Raji (cell line): Measurements from ENCODE around the gene SIPA1.

Experiments
- POLR2A ChIP-seq: IDR thresholded peaks from 2 replicates; pipeline ENCODE4 v1.6.1; 2011; ENCODE audit warnings: low read depth, low read length, control low read depth; ENCODE audit not compliant: insufficient read depth

The SIPA1 gene

GRCh38 chr11:65627202-65627601 is 10.7 kb upstream of the SIPA1 start:
- TF ChIP-seq POLR2A, result no peak

GRCh38 chr11:65629579-65629978 is 8.3 kb upstream of the SIPA1 start:
- no peak for TF ChIP-seq POLR2A

GRCh38 chr11:65630215-65630614 is 7.7 kb upstream of the SIPA1 start:
- TF ChIP-seq POLR2A, result no peak

- TF ChIP-seq POLR2A, result no peak
These were observed 4.4 kb upstream of the SIPA1 start for GRCh38 chr11:65633390-65634108.

GRCh38 chr11:65634109-65634436 is 3.8 kb upstream of the SIPA1 start:
- TF ChIP-seq POLR2A, result no peak

GRCh38 chr11:65634440-65634839 is 3.5 kb upstream of the SIPA1 start:
- TF ChIP-seq POLR2A, result no peak

- no peak for TF ChIP-seq POLR2A
These were observed 2.8 kb upstream of the SIPA1 start for GRCh38 chr11:65634905-65635731.

GRCh38 chr11:65636108-65637031 is 1.5 kb upstream of the SIPA1 start:
- TF ChIP-seq POLR2A, result no peak

GRCh38 chr11:65637032-65637557 is 806 bp upstream of the SIPA1 start:
- TF ChIP-seq POLR2A, result no peak

- peak; percentile 60 for TF ChIP-seq POLR2A
These were observed 2.0 kb downstream of the SIPA1 start for GRCh38 chr11:65639623-65640482.

GRCh38 chr11:65640483-65641296 is 2.8 kb downstream of the SIPA1 start:
- no peak for TF ChIP-seq POLR2A

- TF ChIP-seq POLR2A, result no peak
These were observed 3.6 kb downstream of the SIPA1 start for GRCh38 chr11:65641297-65642013.

GRCh38 chr11:65642014-65642671 is 4.2 kb downstream of the SIPA1 start:
- no peak for TF ChIP-seq POLR2A

- no peak for TF ChIP-seq POLR2A
These were observed 6.1 kb downstream of the SIPA1 start for GRCh38 chr11:65643971-65644370.
